ENCODE results near the gene RBMS1. TPM values are rescaled to one million over a fixed set of nuclear protein-coding genes. Genes with fewer than 3 reads are reported as not detected.
A peak's percentile ranks its signal among the peaks of the same experiment; 100 is the strongest.
"Not testable (repeated sequence)": the region's sequence is repeated elsewhere in the genome, so short reads cannot be mapped to it uniquely, and the experiment has no call there.

The RBMS1 gene
- total and polyA plus RNA-seq, 4 experiments from 2014 or later, result 101 to 131 (median 112) TPM

- intact Hi-C loops (cut with micrococcal nuclease), result loop anchor here (10.0 kb wide), 1 partner anchor 674 kb away; the partner anchor contains the start of gene TANK
These were observed 2.6 kb downstream of the RBMS1 start for GRCh38 chr2:160490733-160491685.

GRCh38 chr2:160489111-160489510 lies 4.5 kb downstream of the RBMS1 start:
- POLR2A ChIA-PET (ENCODE audit: partially characterized antibody), result interaction anchor here (1.0 to 2.5 kb wide), 4 partner anchors 15 to 82 kb away, joined by 4 to 9 read pairs (median 4); no protein-coding TSS in a partner anchor
- no peaks in the 10 kb centered on the region for H3K36me3 ChIP-seq (ENCODE audit: insufficient read depth, low read length)
- no peaks in the 10 kb centered on the region for H3K9me3 ChIP-seq (ENCODE audit: control insufficient read depth in 1 of 2, low read length in 2 of 2)
- intact Hi-C loops (cut with micrococcal nuclease), result loop anchor here (5.0 kb wide), 1 partner anchor 157 kb away; no protein-coding TSS in a partner anchor
- H3K4me1 ChIP-seq (ENCODE audit: insufficient read depth, low read length), result peaks cover 78% of the 10 kb centered on the region
- H3K4me1 Mint-ChIP-seq, result peaks cover 44 to 78% (median 61%) of the 10 kb centered on the region in 4 donors
- no peak for DNase-seq
- H3K27ac Mint-ChIP-seq, result peak overlapping the region in 6 of 7 donors; percentile 9 to 85 (median 68)
- H3K27ac ChIP-seq (ENCODE audit: low read depth, low read length), result no peak overlapping the region
- H3K27me3 ChIP-seq (ENCODE audit: insufficient read depth, low read length), result no peaks in the 10 kb centered on the region
- H3K27me3 Mint-ChIP-seq, result no peaks in the 10 kb centered on the region
- no peaks in the 10 kb centered on the region for H3K9me3 Mint-ChIP-seq
- H3K4me3 ChIP-seq (ENCODE audit: low read length in 2 of 2), result no peak overlapping the region
- CTCF ChIA-PET (ENCODE audit: partially characterized antibody), result interaction anchor here (0.8 to 1.1 kb wide), 2 partner anchors 56 to 219 kb away, joined by 3 read pairs; no protein-coding TSS in a partner anchor
- peaks cover 0 to 7% of the 10 kb centered on the region in 2 donors for H3K36me3 Mint-ChIP-seq
- peak overlapping the region in 6 of 8 donors; percentile 1 to 77 (median 34) for H3K4me3 Mint-ChIP-seq

More at GRCh38 chr2:160490733-160491685, 2.6 kb downstream of the RBMS1 start:
- Mint-ChIP-seq H3K4me1 (peaks cover 37 to 66% (median 50%) of the 10 kb centered on the region in 4 donors), H3K27me3 (no peaks in the 10 kb centered on the region), H3K27ac (peak overlapping the region; percentile 10 to 97 (median 89)), H3K36me3 (peaks cover 0 to 7% of the 10 kb centered on the region in 2 donors), H3K4me3 (peak overlapping the region; percentile 89 to 98 (median 95)), H3K9me3 (no peaks in the 10 kb centered on the region)
- no peaks in the 10 kb centered on the region for H3K27me3 ChIP-seq (ENCODE audit: insufficient read depth, low read length)
- H3K9me3 ChIP-seq (ENCODE audit: control insufficient read depth in 1 of 2, low read length in 2 of 2), result no peaks in the 10 kb centered on the region
- peaks cover 67% of the 10 kb centered on the region for H3K4me1 ChIP-seq (ENCODE audit: insufficient read depth, low read length)
- ChIA-PET CTCF (ENCODE audit: partially characterized antibody) (no interaction called here), POLR2A (ENCODE audit: partially characterized antibody) (interaction anchor here (0.7 to 1.4 kb wide), 3 partner anchors 9 to 70 kb away, joined by 3 to 4 read pairs (median 4); no protein-coding TSS in a partner anchor)
- DNase-seq, result no peak
- peak overlapping the region in 1 of 2 donors; percentile 7 for H3K4me3 ChIP-seq (ENCODE audit: low read length in 2 of 2)
- H3K27ac ChIP-seq (ENCODE audit: low read depth, low read length), result peak overlapping the region; percentile 81
- no peaks in the 10 kb centered on the region for H3K36me3 ChIP-seq (ENCODE audit: insufficient read depth, low read length)

DNA sequence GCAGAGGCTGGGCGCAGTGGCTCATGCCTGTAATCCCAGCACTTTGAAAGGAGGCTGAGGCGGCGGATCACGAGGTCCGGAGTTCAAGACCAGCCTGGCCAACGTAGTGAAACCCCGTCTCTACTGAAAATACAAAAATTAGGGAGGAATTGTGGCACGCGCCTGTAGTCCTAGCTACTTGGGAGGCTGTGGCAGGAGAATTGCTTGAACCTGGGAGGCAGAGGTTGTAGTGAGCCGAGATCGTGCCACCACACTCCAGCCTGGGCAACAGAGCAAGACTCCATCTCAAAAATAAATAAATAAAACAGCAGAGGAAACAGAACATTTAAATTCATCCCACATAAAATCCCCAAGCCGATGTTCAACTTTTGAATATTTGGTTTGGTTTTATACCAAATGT lies 5.3 kb downstream of the RBMS1 start:
- intact Hi-C loops (cut with micrococcal nuclease), result loop anchor here (5.0 kb wide), 1 partner anchor 156 kb away; no protein-coding TSS in a partner anchor
- not testable (repeated sequence) for H3K27ac ChIP-seq (ENCODE audit: low read depth, low read length)
- CTCF ChIA-PET (ENCODE audit: partially characterized antibody), result interaction anchor here (1.1 kb wide), 1 partner anchor 8 kb away, joined by 3 read pairs; no protein-coding TSS in a partner anchor

DNA sequence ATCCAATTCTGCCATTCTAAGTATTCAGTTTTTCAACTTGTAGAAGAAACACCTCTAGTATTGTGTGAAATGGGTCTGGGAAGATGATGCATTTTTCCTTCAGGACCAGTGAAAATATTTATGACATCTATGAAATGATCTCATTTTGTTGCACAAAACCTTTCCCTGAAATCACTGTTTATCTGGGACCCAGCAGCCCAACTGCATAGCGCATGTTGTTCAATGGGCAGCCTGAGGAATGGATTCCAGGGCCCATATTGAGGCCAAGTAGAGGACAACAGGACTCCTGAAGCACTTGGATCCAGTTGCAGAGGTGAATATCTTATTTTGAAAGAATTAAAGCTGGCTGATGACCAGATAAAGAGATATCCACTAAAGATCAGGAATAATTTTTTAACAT lies 7.3 kb downstream of the RBMS1 start:
- DNase-seq, result no peak
- no peak overlapping the region for H3K4me3 ChIP-seq (ENCODE audit: low read length in 2 of 2)
- H3K27ac Mint-ChIP-seq, result peak overlapping the region; percentile 25 to 97 (median 81)
- no peaks in the 10 kb centered on the region for H3K27me3 ChIP-seq (ENCODE audit: insufficient read depth, low read length)
- H3K4me3 Mint-ChIP-seq, result peak overlapping the region in 4 of 8 donors; percentile 22 to 75 (median 53)
- no peak overlapping the region for H3K27ac ChIP-seq (ENCODE audit: low read depth, low read length)
- H3K36me3 Mint-ChIP-seq, result no peaks in the 10 kb centered on the region
- POLR2A ChIA-PET (ENCODE audit: partially characterized antibody), result interaction anchor here (1.1 to 1.2 kb wide), 2 partner anchors 9 to 21 kb away, joined by 3 read pairs; no protein-coding TSS in a partner anchor
- intact Hi-C loops (cut with micrococcal nuclease), result loop anchor here (5.0 kb wide), 1 partner anchor 154 kb away; no protein-coding TSS in a partner anchor
- peaks cover 91% of the 10 kb centered on the region for H3K4me1 ChIP-seq (ENCODE audit: insufficient read depth, low read length)
- no peaks in the 10 kb centered on the region for H3K9me3 Mint-ChIP-seq
- H3K9me3 ChIP-seq (ENCODE audit: control insufficient read depth in 1 of 2, low read length in 2 of 2), result no peaks in the 10 kb centered on the region
- H3K36me3 ChIP-seq (ENCODE audit: insufficient read depth, low read length), result no peaks in the 10 kb centered on the region
- CTCF ChIA-PET (ENCODE audit: partially characterized antibody), result no interaction called here
- H3K4me1 Mint-ChIP-seq, result peaks cover 53 to 90% (median 70%) of the 10 kb centered on the region in 4 donors
- H3K27me3 Mint-ChIP-seq, result no peaks in the 10 kb centered on the region

More for the DNA sequence above, 5.3 kb downstream of the RBMS1 start:
- not testable (repeated sequence) for H3K36me3 ChIP-seq (ENCODE audit: insufficient read depth, low read length); H3K36me3 Mint-ChIP-seq; DNase-seq; H3K9me3 Mint-ChIP-seq; H3K4me3 ChIP-seq (ENCODE audit: low read length in 2 of 2); H3K9me3 ChIP-seq (ENCODE audit: control insufficient read depth in 1 of 2, low read length in 2 of 2); H3K27me3 ChIP-seq (ENCODE audit: insufficient read depth, low read length); H3K27me3 Mint-ChIP-seq
- Mint-ChIP-seq H3K4me1 (peaks cover 49 to 86% (median 67%) of the 10 kb centered on the region in 4 donors), H3K27ac (peak overlapping the region in 6 of 7 donors; percentile 3 to 85 (median 84)), H3K4me3 (peak overlapping the region in 6 of 8 donors; percentile 50 to 66 (median 56))
- peaks cover 83% of the 10 kb centered on the region for H3K4me1 ChIP-seq (ENCODE audit: insufficient read depth, low read length)
- POLR2A ChIA-PET (ENCODE audit: partially characterized antibody), result interaction anchor here (0.6 to 2.5 kb wide), 3 partner anchors 14 to 60 kb away, joined by 3 to 9 read pairs (median 4); no protein-coding TSS in a partner anchor

DNA sequence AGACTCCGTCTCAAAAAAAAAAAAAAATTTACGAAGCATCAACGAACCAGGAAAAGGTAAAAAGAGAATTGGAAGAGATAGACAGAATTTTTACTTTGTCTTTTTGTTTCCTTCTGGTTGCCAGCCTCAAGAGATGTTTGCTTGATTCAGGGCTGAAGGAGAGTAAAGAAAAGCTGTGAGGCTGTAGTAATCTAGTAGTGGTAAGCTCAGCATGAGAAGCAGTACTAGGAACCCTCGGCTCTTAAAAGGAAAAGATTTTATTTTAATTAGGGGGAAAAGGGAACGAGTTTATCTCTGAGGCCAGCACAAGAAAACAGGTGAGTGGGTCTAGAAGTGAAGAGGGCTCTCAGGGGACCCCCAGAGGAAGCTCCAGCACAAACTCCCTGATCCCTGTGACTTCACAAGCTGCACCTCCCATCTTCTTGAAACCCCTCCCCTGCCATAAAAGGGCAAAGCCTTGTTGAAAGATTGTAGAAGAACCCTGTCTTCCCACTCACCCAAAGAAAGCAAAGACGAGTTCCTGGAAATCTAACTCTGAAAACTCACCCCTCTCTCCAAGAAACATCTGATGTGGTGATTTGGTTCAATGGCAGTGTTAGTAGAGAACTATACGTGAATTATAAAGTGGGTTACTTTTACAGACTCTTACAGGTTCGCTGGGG lies 8.6 kb downstream of the RBMS1 start:
- Histone ChIP-seq H3K4me3 (ENCODE audit: low read length in 2 of 2) (no peak overlapping the region), H3K27ac (ENCODE audit: low read depth, low read length) (peak overlapping the region; percentile 27), H3K4me1 (ENCODE audit: insufficient read depth, low read length) (peaks cover 90% of the 10 kb centered on the region), H3K27me3 (ENCODE audit: insufficient read depth, low read length) (no peaks in the 10 kb centered on the region), H3K9me3 (ENCODE audit: control insufficient read depth in 1 of 2, low read length in 2 of 2) (no peaks in the 10 kb centered on the region), H3K36me3 (ENCODE audit: insufficient read depth, low read length) (no peaks in the 10 kb centered on the region)
- Mint-ChIP-seq H3K27me3 (no peaks in the 10 kb centered on the region), H3K4me3 (peak overlapping the region; percentile 33 to 86 (median 76)), H3K9me3 (no peaks in the 10 kb centered on the region), H3K4me1 (peaks cover 48 to 87% (median 66%) of the 10 kb centered on the region in 4 donors), H3K27ac (peak overlapping the region; percentile 67 to 97 (median 94)), H3K36me3 (no peaks in the 10 kb centered on the region)
- POLR2A ChIA-PET (ENCODE audit: partially characterized antibody), result interaction anchor here (1.1 to 1.6 kb wide), 3 partner anchors 56 to 73 kb away, joined by 3 to 5 read pairs (median 4); no protein-coding TSS in a partner anchor
- CTCF ChIA-PET (ENCODE audit: partially characterized antibody), result interaction anchor here (0.6 kb wide), 1 partner anchor 56 kb away, joined by 3 read pairs; no protein-coding TSS in a partner anchor
- intact Hi-C loops (cut with micrococcal nuclease), result loop anchor here (5.0 kb wide), 1 partner anchor 153 kb away; no protein-coding TSS in a partner anchor
- DNase-seq, result no peak

GRCh38 chr2:160482673-160483072 lies 10.9 kb downstream of the RBMS1 start:
- H3K9me3 Mint-ChIP-seq, result no peaks in the 10 kb centered on the region
- peaks cover 4 to 8% of the 10 kb centered on the region in 2 donors for H3K36me3 Mint-ChIP-seq
- H3K9me3 ChIP-seq (ENCODE audit: control insufficient read depth in 1 of 2, low read length in 2 of 2), result no peaks in the 10 kb centered on the region
- H3K4me3 ChIP-seq (ENCODE audit: low read length in 2 of 2), result no peak overlapping the region
- POLR2A ChIA-PET (ENCODE audit: partially characterized antibody), result interaction anchor here (1.0 to 1.6 kb wide), 3 partner anchors 8 to 10 kb away, joined by 4 to 7 read pairs (median 5); no protein-coding TSS in a partner anchor
- H3K4me3 Mint-ChIP-seq, result peak overlapping the region in 7 of 8 donors; percentile 53 to 84 (median 77)
- no peaks in the 10 kb centered on the region for H3K27me3 ChIP-seq (ENCODE audit: insufficient read depth, low read length)
- peak overlapping the region; percentile 39 for H3K27ac ChIP-seq (ENCODE audit: low read depth, low read length)
- intact Hi-C loops (cut with micrococcal nuclease), result loop anchor here (1.0 to 2.0 kb wide), 3 partner anchors 10 to 76 kb away; no protein-coding TSS in a partner anchor
- H3K4me1 ChIP-seq (ENCODE audit: insufficient read depth, low read length), result peaks cover 77% of the 10 kb centered on the region
- no peaks in the 10 kb centered on the region for H3K27me3 Mint-ChIP-seq
- CTCF ChIA-PET (ENCODE audit: partially characterized antibody), result no interaction called here
- H3K27ac Mint-ChIP-seq, result peak overlapping the region; percentile 84 to 94 (median 92)
- H3K4me1 Mint-ChIP-seq, result peaks cover 51 to 87% (median 67%) of the 10 kb centered on the region in 4 donors
- peak; percentile 68 to 82 (median 77) for DNase-seq
- H3K36me3 ChIP-seq (ENCODE audit: insufficient read depth, low read length), result no peaks in the 10 kb centered on the region
